GM21737 (cell line): ENCODE measurements around the gene DRD4.

Experiments
- ATAC-seq: cut with Tn5 transposase; IDR thresholded peaks from one replicate; pipeline ENCODE4 v1.9.1; 2021; ENCODE audit warnings: mild to moderate bottlenecking, moderate library complexity; ENCODE audit not compliant: unreplicated experiment

Gene DRD4

GRCh38 chr11:636511-637332 lies at the start of gene DRD4:
TSS of gene DRD4 (plus strand) at chr11:637269. CDS start at chr11:637305, 36 bp downstream.
- ATAC-seq, result no peak

GRCh38 chr11:587546-587945 lies 49.5 kb upstream of the DRD4 start:
- no peak for ATAC-seq

- ATAC-seq, result no peak
Measured at GRCh38 chr11:587978-588380, 49.1 kb upstream of the DRD4 start.

- ATAC-seq, result no peak
Measured at GRCh38 chr11:589798-590197, 47.3 kb upstream of the DRD4 start.

- ATAC-seq, result no peak
Measured at GRCh38 chr11:590997-591396, 46.1 kb upstream of the DRD4 start.

- no peak for ATAC-seq
Measured at GRCh38 chr11:592501-592900, 44.6 kb upstream of the DRD4 start.

GRCh38 chr11:592918-593317 lies 44.2 kb upstream of the DRD4 start:
- no peak for ATAC-seq

- ATAC-seq, result no peak
Measured at GRCh38 chr11:593347-593746, 43.7 kb upstream of the DRD4 start.

GRCh38 chr11:595400-595799 lies 41.7 kb upstream of the DRD4 start:
- ATAC-seq, result no peak

GRCh38 chr11:596374-596773 lies 40.7 kb upstream of the DRD4 start:
- no peak for ATAC-seq

GRCh38 chr11:597166-597725 lies 39.8 kb upstream of the DRD4 start:
- ATAC-seq, result no peak

GRCh38 chr11:598005-598680 lies 38.9 kb upstream of the DRD4 start:
- no peak for ATAC-seq

GRCh38 chr11:601573-602245 lies 35.4 kb upstream of the DRD4 start:
- ATAC-seq, result no peak

GRCh38 chr11:603154-603553 lies 33.9 kb upstream of the DRD4 start:
- no peak for ATAC-seq

- no peak for ATAC-seq
Measured at GRCh38 chr11:605286-606129, 31.6 kb upstream of the DRD4 start.

GRCh38 chr11:606245-606644 lies 30.8 kb upstream of the DRD4 start:
- no peak for ATAC-seq

GRCh38 chr11:607020-607780 lies 29.9 kb upstream of the DRD4 start:
- no peak for ATAC-seq

GRCh38 chr11:607971-608659 lies 29.0 kb upstream of the DRD4 start:
- ATAC-seq, result no peak

GRCh38 chr11:608791-609251 lies 28.2 kb upstream of the DRD4 start:
- ATAC-seq, result no peak
